Activated T-cell treated with anti-CD3 and anti-CD28 coated beads, Interleukin-2, amount 50 U/mL, for 1 hour (primary cell): ENCODE measurements around the gene RAB6B.

Source experiments
- DNase-seq: peaks from one replicate; pipeline ENCODE4 v3.0.0-alpha.2; 2020

RAB6B gene

GRCh38 chr3:133878518-133878917 lies 17.2 kb downstream of the RAB6B start:
- no peak for DNase-seq

GRCh38 chr3:133877221-133877620 lies 18.5 kb downstream of the RAB6B start:
- no peak for DNase-seq

- no peak for DNase-seq
Measured at GRCh38 chr3:133874761-133875438, 20.8 kb downstream of the RAB6B start.

GRCh38 chr3:133874344-133874743 lies 21.3 kb downstream of the RAB6B start:
- no peak for DNase-seq

GRCh38 chr3:133872781-133873180 lies 22.9 kb downstream of the RAB6B start:
- DNase-seq: no peak

GRCh38 chr3:133872161-133872560 lies 23.5 kb downstream of the RAB6B start:
- DNase-seq: no peak

GRCh38 chr3:133871368-133872090 lies 24.2 kb downstream of the RAB6B start:
- no peak for DNase-seq

GRCh38 chr3:133870822-133871221 lies 24.9 kb downstream of the RAB6B start:
- DNase-seq: no peak

GRCh38 chr3:133869586-133869985 lies 26.1 kb downstream of the RAB6B start:
- no peak for DNase-seq

GRCh38 chr3:133868758-133869475 lies 26.8 kb downstream of the RAB6B start:
- DNase-seq: no peak

- DNase-seq: no peak
Measured at GRCh38 chr3:133868186-133868585, 27.5 kb downstream of the RAB6B start.

GRCh38 chr3:133866141-133866540 lies 29.5 kb downstream of the RAB6B start:
- DNase-seq: no peak

GRCh38 chr3:133865136-133865855 lies 30.4 kb downstream of the RAB6B start:
- no peak for DNase-seq

GRCh38 chr3:133864616-133865015 lies 31.1 kb downstream of the RAB6B start:
- no peak for DNase-seq

GRCh38 chr3:133863911-133864310 lies 31.8 kb downstream of the RAB6B start:
- DNase-seq: no peak

- no peak for DNase-seq
Measured at GRCh38 chr3:133862161-133862560, 33.5 kb downstream of the RAB6B start.

GRCh38 chr3:133860519-133860918 lies 35.2 kb downstream of the RAB6B start:
- no peak for DNase-seq

- DNase-seq: no peak
Measured at GRCh38 chr3:133859381-133860234, 36.1 kb downstream of the RAB6B start.

GRCh38 chr3:133857767-133858166 lies 37.9 kb downstream of the RAB6B start:
- no peak for DNase-seq

GRCh38 chr3:133856316-133856715 lies 39.4 kb downstream of the RAB6B start:
- DNase-seq: no peak

GRCh38 chr3:133855772-133856171 lies 39.9 kb downstream of the RAB6B start:
- no peak for DNase-seq

GRCh38 chr3:133855002-133855370 lies 40.7 kb downstream of the RAB6B start:
- no peak for DNase-seq
